Fibroblast of mammary gland (primary cell): ENCODE data around the gene PIK3CG.
A peak's percentile ranks its signal among the peaks of the same experiment; 100 is the strongest.
"Not testable (repeated sequence)": the region's sequence is repeated elsewhere in the genome, so short reads cannot be mapped to it uniquely, and the experiment has no call there.

Experiments used
- DNase-seq: peaks from one replicate; pipeline ENCODE4 v3.0.0-alpha.2; 2010; ENCODE audit warnings: low read depth
- H3K4me3 ChIP-seq: 2 replicates; pipeline ENCODE4 v1.5.1; 2011; ENCODE audit warnings: low read depth, mild to moderate bottlenecking, low read length, moderate library complexity; ENCODE audit not compliant: control insufficient read depth
- TF ChIP-seq, protein P1 (sequence below): conservative IDR thresholded peaks from 2 replicates; pipeline ENCODE4 v1.5.1; 2011; ENCODE audit warnings: low read depth, low read length, inconsistent platforms; ENCODE audit not compliant: control insufficient read depth, insufficient read depth

The PIK3CG gene

DNA sequence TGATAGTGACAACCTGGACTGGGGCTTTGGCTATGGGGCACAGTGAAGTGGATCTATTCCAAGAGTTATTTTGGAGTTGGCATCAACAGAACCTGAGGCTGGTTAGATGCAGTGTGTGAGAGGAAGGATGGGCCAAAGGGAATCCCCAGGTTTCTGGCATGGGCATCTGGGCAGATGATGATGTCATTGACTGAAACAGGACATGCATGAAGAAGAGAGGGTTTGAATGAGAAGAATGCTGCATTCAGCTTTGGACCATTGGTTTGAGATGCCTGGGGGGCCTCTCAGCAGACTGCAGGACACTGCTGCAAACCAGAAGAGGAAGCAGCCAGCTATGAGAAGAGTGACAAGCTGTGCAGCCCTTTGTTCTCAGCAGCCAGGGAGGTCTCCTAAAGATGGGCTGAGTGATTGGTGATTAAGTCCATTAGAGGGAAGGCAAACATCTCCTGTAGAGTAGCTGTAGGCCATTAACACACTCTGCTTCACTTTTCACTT is 23.1 kb upstream of the PIK3CG start:
- DNase-seq = no peak
- TF ChIP-seq, protein P1, sequence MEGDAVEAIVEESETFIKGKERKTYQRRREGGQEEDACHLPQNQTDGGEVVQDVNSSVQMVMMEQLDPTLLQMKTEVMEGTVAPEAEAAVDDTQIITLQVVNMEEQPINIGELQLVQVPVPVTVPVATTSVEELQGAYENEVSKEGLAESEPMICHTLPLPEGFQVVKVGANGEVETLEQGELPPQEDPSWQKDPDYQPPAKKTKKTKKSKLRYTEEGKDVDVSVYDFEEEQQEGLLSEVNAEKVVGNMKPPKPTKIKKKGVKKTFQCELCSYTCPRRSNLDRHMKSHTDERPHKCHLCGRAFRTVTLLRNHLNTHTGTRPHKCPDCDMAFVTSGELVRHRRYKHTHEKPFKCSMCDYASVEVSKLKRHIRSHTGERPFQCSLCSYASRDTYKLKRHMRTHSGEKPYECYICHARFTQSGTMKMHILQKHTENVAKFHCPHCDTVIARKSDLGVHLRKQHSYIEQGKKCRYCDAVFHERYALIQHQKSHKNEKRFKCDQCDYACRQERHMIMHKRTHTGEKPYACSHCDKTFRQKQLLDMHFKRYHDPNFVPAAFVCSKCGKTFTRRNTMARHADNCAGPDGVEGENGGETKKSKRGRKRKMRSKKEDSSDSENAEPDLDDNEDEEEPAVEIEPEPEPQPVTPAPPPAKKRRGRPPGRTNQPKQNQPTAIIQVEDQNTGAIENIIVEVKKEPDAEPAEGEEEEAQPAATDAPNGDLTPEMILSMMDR = no peak
- H3K4me3 ChIP-seq = no peak overlapping the region

DNA sequence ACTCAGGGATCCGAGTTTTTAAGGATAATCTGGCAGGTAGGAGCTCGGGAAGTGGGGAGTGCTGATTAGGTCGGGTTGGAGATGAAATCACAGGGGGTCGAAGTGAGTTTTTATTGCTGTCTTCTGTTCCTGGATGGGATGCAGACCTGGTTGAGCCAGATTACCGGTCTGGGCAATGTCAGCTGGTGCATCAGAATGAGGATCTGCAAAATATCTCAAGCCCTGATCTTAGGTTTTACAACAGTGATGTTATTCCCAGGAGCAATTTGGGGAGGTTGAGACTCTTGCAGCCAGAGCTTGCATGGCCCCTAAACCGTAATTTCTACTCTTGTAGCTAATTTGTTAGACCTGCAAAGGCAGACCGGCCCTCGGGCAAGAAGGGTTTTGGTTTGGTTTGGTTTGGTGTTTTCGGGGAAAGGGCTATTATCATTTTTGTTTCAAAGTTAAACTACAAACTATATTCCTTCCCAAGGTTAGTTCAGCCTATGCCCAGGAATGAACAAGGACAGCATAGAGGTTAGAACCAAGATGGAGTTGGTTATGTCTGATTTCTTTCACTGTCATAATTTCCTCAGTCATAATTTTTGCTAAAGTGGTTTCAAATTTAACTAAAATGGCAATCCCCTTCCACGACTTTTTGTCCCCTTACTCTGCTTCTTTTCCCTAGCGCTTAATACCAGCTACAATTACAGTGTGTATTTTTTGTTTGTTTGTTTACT is 20.6 kb upstream of the PIK3CG start:
- DNase-seq = no peak
- TF ChIP-seq, protein P1 = no peak
- no peak overlapping the region for H3K4me3 ChIP-seq

DNA sequence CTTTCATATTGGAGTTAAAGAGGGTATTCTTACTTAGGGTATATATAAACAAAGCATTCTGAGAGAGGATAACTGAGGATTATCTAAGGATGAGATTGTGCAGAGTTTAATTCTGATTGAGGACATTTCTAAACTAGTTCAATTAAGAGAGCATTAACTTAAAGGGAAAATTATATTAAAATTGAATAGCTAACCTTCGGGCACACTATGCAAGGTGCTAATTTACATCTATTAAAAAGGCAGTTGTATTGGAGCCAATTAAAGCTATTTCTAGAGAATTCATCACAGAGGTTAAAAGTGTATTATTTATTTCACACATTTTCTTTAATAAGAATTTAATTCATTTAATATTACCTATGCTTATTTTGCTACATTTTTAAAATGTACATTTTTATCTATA is 17.0 kb upstream of the PIK3CG start:
- TF ChIP-seq, protein P1 = no peak
- H3K4me3 ChIP-seq = no peak overlapping the region
- no peak for DNase-seq

DNA sequence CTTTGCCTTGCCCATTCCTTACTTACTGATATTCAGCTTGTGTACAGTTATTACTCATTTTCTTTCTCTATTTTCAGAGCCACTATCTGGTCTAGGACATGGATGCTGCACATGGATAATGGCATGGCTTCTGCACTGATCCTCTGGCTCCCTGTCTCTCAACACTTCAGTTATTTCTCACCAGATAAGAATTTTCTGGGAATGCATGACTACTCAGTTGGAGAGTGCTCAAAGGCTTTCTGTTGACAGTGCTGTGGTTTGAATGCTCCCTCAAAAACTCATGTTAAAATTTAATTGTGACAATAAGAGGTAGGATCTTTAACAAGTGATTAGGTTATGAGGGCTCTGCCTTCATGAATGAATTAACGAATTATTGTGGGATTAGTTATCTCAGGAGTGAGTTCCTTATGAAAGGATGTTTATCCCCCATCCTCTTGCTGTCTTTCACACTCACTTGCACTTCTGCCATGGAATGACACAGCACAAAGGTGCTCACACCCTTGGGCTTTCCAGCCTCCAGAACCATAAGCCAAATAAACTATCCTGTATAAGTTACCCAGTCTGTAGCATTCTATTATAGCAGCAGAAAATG is 16.1 kb upstream of the PIK3CG start:
- DNase-seq = peak; percentile 84
- TF ChIP-seq, protein P1 = no peak

DNA sequence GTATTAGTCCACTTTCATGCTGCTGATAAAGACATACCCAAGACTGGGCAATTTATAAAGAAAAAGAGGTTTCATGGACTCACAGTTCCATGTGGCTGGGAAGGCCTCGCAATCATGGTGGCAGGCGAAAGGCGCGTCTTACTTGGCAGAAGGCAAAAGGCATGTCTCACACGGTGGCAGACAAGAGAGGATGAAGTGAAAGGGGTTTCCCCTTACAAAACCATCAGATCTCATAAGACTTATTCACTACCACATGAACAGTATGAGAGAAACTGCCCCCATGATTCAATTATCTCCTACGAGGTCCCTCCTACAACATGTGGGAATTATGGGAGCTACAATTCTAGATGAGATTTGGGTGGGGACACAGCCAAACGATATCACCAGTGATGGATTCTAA is 13.4 kb upstream of the PIK3CG start:
- not testable (repeated sequence) for H3K4me3 ChIP-seq, DNase-seq

More for the DNA sequence above, 16.1 kb upstream of the PIK3CG start:
- no peak overlapping the region for H3K4me3 ChIP-seq

DNA sequence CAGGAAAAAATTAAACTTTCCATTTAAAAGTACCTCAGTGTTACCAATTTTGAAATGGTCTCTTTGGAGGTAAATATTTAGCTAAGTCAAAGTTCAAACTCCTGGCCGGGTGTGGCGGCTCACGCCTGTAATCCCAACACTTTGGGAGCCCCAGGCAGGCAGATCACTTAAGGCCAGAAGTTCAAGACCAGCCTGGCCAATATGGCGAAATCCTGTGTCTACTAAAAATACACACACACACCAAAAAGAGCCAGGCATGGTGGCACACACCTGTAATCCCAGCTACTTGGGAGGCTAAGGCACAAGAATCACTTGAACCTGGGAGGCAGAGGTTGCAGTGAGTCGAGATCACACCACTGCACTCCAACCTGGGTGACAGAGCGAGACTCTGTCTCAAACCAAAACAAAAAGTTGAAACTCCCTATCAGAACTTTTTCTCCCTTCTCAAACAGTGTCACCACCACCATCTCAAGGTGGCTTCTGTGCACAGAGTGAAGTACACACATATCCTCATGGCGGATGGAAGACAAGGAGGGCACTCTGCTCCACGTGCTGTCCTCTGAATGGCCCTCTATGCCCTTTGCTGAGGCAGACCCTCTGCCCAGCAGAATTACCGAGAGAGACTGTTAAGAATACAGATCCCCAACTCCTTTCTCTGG is 11.7 kb upstream of the PIK3CG start:
- no peak for DNase-seq
- H3K4me3 ChIP-seq = no peak overlapping the region
- TF ChIP-seq, protein P1 = no peak

DNA sequence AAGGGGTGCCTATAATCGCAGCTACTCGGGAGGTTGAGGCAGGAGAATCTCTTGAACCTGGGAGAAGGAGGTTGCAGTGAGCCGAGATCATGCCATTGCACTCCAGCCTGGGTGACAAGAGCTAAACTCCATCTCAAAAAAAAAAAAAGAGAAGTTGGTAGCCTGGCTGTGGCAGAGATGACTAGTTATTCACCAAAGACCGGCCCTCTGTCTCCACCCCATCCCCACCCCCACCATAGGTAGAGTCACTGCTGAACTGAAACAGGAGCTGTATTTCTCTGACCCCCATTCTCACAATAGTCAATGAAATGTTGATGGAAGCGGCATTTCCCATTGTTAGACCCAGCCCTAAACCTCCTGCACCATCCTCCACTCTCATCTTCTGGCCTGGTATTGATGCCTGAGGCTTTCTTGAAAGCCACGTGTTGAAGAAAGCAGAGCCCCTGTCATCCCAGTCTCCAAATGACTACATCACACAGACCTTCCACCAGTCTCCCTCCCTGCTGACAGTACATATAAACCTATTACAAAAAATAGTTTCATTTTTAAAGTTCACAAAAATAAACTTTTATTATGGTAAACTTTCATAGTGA is 9.4 kb upstream of the PIK3CG start:
- no peak overlapping the region for H3K4me3 ChIP-seq
- DNase-seq = no peak
- TF ChIP-seq, protein P1 = no peak
